Keratinocyte (primary cell): ENCODE results near the gene COL4A5. TPM values are rescaled to one million over a fixed set of nuclear protein-coding genes. Genes with fewer than 3 reads are reported as not detected.

Source experiments
- DNase-seq: peaks from one replicate; pipeline ENCODE4 v3.0.0-alpha.2; 2011; ENCODE audit warnings: low read depth, missing footprints, low spot score
- FAIRE-seq: peaks from 2 replicates; lab custom pipeline; 2011; peaks lifted over from hg19 to GRCh38; lab: Jason Lieb, UNC
- H2AFZ ChIP-seq: 2 replicates; pipeline ENCODE4 v1.6.0; 2012; ENCODE audit warnings: low read length, control low read depth, inconsistent platforms; ENCODE audit not compliant: control insufficient read depth
- H3K27ac ChIP-seq: 2 replicates; pipeline ENCODE4 v1.5.1; 2011; ENCODE audit warnings: low read length; ENCODE audit not compliant: control insufficient read depth, insufficient read depth
- H3K27me3 ChIP-seq: 3 replicates; pipeline ENCODE4 v1.6.0; 2011; ENCODE audit warnings: low read length; ENCODE audit not compliant: control insufficient read depth, insufficient read depth; ENCODE audit errors: extremely low read depth
- H3K36me3 ChIP-seq, 2 experiments: 2 replicates in 1 of 2; 3 replicates in 1 of 2; pipeline ENCODE4 v1.5.1; 2011; ENCODE audit warnings: low read length in 2 of 2, mild to moderate bottlenecking in 1 of 2; ENCODE audit not compliant: control insufficient read depth in 2 of 2, insufficient read depth in 2 of 2; ENCODE audit errors: extremely low read depth in 1 of 2
- H3K4me1 ChIP-seq: 3 replicates; pipeline ENCODE4 v1.5.1; 2011; ENCODE audit warnings: low read length; ENCODE audit not compliant: control insufficient read depth, insufficient read depth; ENCODE audit errors: extremely low read depth
- H3K4me2 ChIP-seq: 3 replicates; pipeline ENCODE4 v1.6.0; 2011; ENCODE audit warnings: low read depth, low read length; ENCODE audit not compliant: control insufficient read depth, insufficient read depth; ENCODE audit errors: extremely low read depth
- H3K4me3 ChIP-seq, 3 experiments: fragments of 200-600 bp in 1 of 3; sonication (generic) in 1 of 3; 2 replicates in 2 of 3; 3 replicates in 1 of 3; pipeline ENCODE4 v1.5.1; 2011 to 2016; ENCODE audit warnings: low read length in 3 of 3, mild to moderate bottlenecking in 3 of 3, control low read depth in 2 of 3, inconsistent platforms in 1 of 3, low read depth in 1 of 3, mixed read lengths in 1 of 3, mixed run types in 1 of 3, moderate library complexity in 1 of 3; ENCODE audit not compliant: control insufficient read depth in 2 of 3, insufficient read depth in 2 of 3; ENCODE audit errors: extremely low read depth in 1 of 3
- H3K79me2 ChIP-seq: 2 replicates; pipeline ENCODE4 v1.6.0; 2012; ENCODE audit warnings: low read length; ENCODE audit not compliant: control insufficient read depth, insufficient read depth
- H3K9ac ChIP-seq: 3 replicates; pipeline ENCODE4 v1.6.0; 2011; ENCODE audit warnings: low read length; ENCODE audit not compliant: control insufficient read depth, insufficient read depth; ENCODE audit errors: extremely low read depth
- H3K9me1 ChIP-seq: 3 replicates; pipeline ENCODE4 v1.6.0; 2011; ENCODE audit warnings: low read length; ENCODE audit not compliant: control insufficient read depth, insufficient read depth; ENCODE audit errors: extremely low read depth
- H3K9me3 ChIP-seq: 2 replicates; pipeline ENCODE4 v1.5.1; 2012; ENCODE audit warnings: low read depth, low read length; ENCODE audit not compliant: control insufficient read depth
- H4K20me1 ChIP-seq: 3 replicates; pipeline ENCODE4 v1.6.0; 2011; ENCODE audit warnings: low read length; ENCODE audit not compliant: control insufficient read depth, insufficient read depth; ENCODE audit errors: extremely low read depth
- EZH2 ChIP-seq: IDR thresholded peaks from one replicate; pipeline ENCODE4 v1.6.1; 2012; ENCODE audit warnings: inconsistent platforms, mild to moderate bottlenecking, low read length, moderate library complexity
- dilution Hi-C: fragments of 300-500 bp; cut with MboI; formaldehyde crosslinking; loops from one replicate; pipeline ENCODE4 v1.7.0; 2020; ENCODE audit warnings: low sequenced_read_pairs; ENCODE audit not compliant: extremely low pct_ligation_motif_present
- polyA plus RNA-seq, 5 experiments: library from polyadenylated mRNA; depleted of rRNA in 3 of 5; stranded (reverse) in 3 of 5; stranded (forward) in 1 of 5; unstranded in 1 of 5; fragments of >200 nt; gene quantifications; 1 replicate in 1 of 5; 2 replicates in 3 of 5; 3 replicates in 1 of 5; pipeline versions ENCODE4 v1.2.1 to v1.2.3, GENCODE V29; 2011 to 2012; ENCODE audit warnings: missing spikeins in 2 of 5, low read depth in 1 of 5, low replicate concordance in 1 of 5
- TF ChIP-seq, protein P1 (sequence below), 3 experiments: IDR thresholded peaks in 1 of 3; conservative IDR thresholded peaks in 1 of 3; optimal IDR thresholded peaks in 1 of 3; 2 replicates in 2 of 3; 3 replicates in 1 of 3; pipeline versions ENCODE3 to v1.5.1; 2011; ENCODE audit warnings: low read length in 3 of 3, mild to moderate bottlenecking in 3 of 3, moderate library complexity in 2 of 3, control low read depth in 1 of 3, inconsistent platforms in 1 of 3; ENCODE audit not compliant: insufficient read depth in 2 of 3; ENCODE audit errors: extremely low read depth in 1 of 3

The COL4A5 gene
- polyA plus RNA-seq, 1 donor (not counting 4 experiments of a cell fraction or from before 2014, with no cell fraction given): 53.2 TPM

GRCh38 chrX:108722561-108722960 is 282.9 kb downstream of the COL4A5 start:
- Histone ChIP-seq H2AFZ (no peak overlapping the region), H3K27me3 (peaks cover 27% of the 10 kb centered on the region), H3K4me3 (no peak overlapping the region), H3K9me1 (no peaks in the 10 kb centered on the region), H4K20me1 (no peaks in the 10 kb centered on the region), H3K27ac (no peak overlapping the region), H3K4me2 (no peak overlapping the region), H3K79me2 (no peaks in the 10 kb centered on the region), H3K9me3 (no peaks in the 10 kb centered on the region), H3K36me3 (no peaks in the 10 kb centered on the region), H3K4me1 (no peaks in the 10 kb centered on the region), H3K9ac (no peak overlapping the region)
- FAIRE-seq: no peak
- DNase-seq: no peak
- TF ChIP-seq, protein P1, sequence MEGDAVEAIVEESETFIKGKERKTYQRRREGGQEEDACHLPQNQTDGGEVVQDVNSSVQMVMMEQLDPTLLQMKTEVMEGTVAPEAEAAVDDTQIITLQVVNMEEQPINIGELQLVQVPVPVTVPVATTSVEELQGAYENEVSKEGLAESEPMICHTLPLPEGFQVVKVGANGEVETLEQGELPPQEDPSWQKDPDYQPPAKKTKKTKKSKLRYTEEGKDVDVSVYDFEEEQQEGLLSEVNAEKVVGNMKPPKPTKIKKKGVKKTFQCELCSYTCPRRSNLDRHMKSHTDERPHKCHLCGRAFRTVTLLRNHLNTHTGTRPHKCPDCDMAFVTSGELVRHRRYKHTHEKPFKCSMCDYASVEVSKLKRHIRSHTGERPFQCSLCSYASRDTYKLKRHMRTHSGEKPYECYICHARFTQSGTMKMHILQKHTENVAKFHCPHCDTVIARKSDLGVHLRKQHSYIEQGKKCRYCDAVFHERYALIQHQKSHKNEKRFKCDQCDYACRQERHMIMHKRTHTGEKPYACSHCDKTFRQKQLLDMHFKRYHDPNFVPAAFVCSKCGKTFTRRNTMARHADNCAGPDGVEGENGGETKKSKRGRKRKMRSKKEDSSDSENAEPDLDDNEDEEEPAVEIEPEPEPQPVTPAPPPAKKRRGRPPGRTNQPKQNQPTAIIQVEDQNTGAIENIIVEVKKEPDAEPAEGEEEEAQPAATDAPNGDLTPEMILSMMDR (optimal IDR thresholded peaks at IDR 0.05 in 1 of 3, IDR thresholded peaks at IDR 0.05 in 1 of 3, conservative IDR thresholded peaks at IDR 0.05 in 1 of 3; ENCODE audit: extremely low read depth in 1 of 3, insufficient read depth in 2 of 3, low read length in 3 of 3): no peak
- no peak for TF ChIP-seq EZH2
- dilution Hi-C loops: no loop called here

DNA sequence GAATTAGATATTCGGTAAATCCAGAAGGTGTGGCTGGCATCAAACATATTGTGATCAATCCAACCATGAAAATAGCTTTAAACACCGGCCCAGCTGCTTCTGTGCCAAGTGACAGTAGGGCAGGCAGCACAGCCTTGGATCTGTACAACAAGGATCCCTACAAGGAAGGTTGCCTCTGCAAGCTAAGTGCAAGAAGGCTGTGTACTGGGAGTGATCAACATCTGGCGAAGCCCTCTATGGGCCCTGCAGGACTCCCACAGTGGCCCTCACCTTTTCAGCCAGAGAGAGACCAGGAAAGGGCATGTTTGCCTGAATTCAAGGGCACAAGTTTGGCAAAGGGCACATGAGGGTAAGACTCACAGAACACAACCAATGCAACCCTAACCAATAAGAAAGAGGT is 287.1 kb downstream of the COL4A5 start:
- Histone ChIP-seq H3K9ac (no peak overlapping the region), H3K36me3 (no peaks in the 10 kb centered on the region), H3K9me3 (no peaks in the 10 kb centered on the region), H3K27me3 (peaks cover 51% of the 10 kb centered on the region), H4K20me1 (no peaks in the 10 kb centered on the region), H3K4me2 (no peak overlapping the region), H3K4me1 (no peaks in the 10 kb centered on the region), H3K9me1 (no peaks in the 10 kb centered on the region), H3K27ac (no peak overlapping the region), H2AFZ (no peak overlapping the region), H3K79me2 (no peaks in the 10 kb centered on the region), H3K4me3 (no peak overlapping the region)
- FAIRE-seq (no peak), DNase-seq (no peak)
- dilution Hi-C loops: no loop called here
- TF ChIP-seq EZH2: no peak
- TF ChIP-seq, protein P1 (optimal IDR thresholded peaks at IDR 0.05 in 1 of 3, IDR thresholded peaks at IDR 0.05 in 1 of 3, conservative IDR thresholded peaks at IDR 0.05 in 1 of 3; ENCODE audit: extremely low read depth in 1 of 3, insufficient read depth in 2 of 3, low read length in 3 of 3): no peak
